HG02973 (cell line): ENCODE measurements around the gene WDR47.

Experiments used
- ATAC-seq: cut with Tn5 transposase; IDR thresholded peaks from one replicate; pipeline ENCODE4 v1.9.1; 2021; ENCODE audit warnings: moderate library complexity; ENCODE audit not compliant: unreplicated experiment

WDR47 gene

GRCh38 chr1:109041621-109042468 lies at the start of gene WDR47:
Gene WDR47 (minus strand): TSS chr1:109042102. CDS start chr1:109023512, 18,590 bp downstream.
- peak; percentile 97 for ATAC-seq

- peak; percentile 43 for ATAC-seq
Measured at GRCh38 chr1:109091078-109091838, 49.4 kb upstream of the WDR47 start.

GRCh38 chr1:109090196-109091077 lies 48.5 kb upstream of the WDR47 start, which contains the start of gene TMEM167B:
Gene TMEM167B (plus strand): TSS chr1:109090764. CDS start chr1:109090873, 109 bp downstream.
- peak; percentile 83 for ATAC-seq

GRCh38 chr1:109089242-109090015 lies 47.5 kb upstream of the WDR47 start:
- ATAC-seq: no peak

- no peak for ATAC-seq
Measured at GRCh38 chr1:109084563-109085517, 42.9 kb upstream of the WDR47 start.

- no peak for ATAC-seq
Measured at GRCh38 chr1:109083923-109084322, 42.0 kb upstream of the WDR47 start.

GRCh38 chr1:109083501-109083900 lies 41.6 kb upstream of the WDR47 start:
- no peak for ATAC-seq

- no peak for ATAC-seq
Measured at GRCh38 chr1:109080441-109081082, 38.7 kb upstream of the WDR47 start.

GRCh38 chr1:109079240-109079622 lies 37.3 kb upstream of the WDR47 start:
- ATAC-seq: no peak

- no peak for ATAC-seq
Measured at GRCh38 chr1:109078317-109078716, 36.4 kb upstream of the WDR47 start.

GRCh38 chr1:109075531-109076490 lies 33.9 kb upstream of the WDR47 start, which contains the start of gene TAF13:
Gene TAF13 (minus strand): TSS chr1:109076003. CDS start chr1:109075947, 56 bp downstream.
- ATAC-seq: peak; percentile 99

- no peak for ATAC-seq
Measured at GRCh38 chr1:109069294-109069693, 27.4 kb upstream of the WDR47 start.

- no peak for ATAC-seq
Measured at GRCh38 chr1:109067883-109068282, 26.0 kb upstream of the WDR47 start.

GRCh38 chr1:109065137-109065536 lies 23.2 kb upstream of the WDR47 start:
- ATAC-seq: no peak

- ATAC-seq: no peak
Measured at GRCh38 chr1:109061183-109061582, 19.3 kb upstream of the WDR47 start.

- ATAC-seq: no peak
Measured at GRCh38 chr1:109060707-109061106, 18.8 kb upstream of the WDR47 start.

- no peak for ATAC-seq
Measured at GRCh38 chr1:109059026-109059425, 17.1 kb upstream of the WDR47 start.
